ENCODE results near the gene GALNT2.

GALNT2 gene

DNA sequence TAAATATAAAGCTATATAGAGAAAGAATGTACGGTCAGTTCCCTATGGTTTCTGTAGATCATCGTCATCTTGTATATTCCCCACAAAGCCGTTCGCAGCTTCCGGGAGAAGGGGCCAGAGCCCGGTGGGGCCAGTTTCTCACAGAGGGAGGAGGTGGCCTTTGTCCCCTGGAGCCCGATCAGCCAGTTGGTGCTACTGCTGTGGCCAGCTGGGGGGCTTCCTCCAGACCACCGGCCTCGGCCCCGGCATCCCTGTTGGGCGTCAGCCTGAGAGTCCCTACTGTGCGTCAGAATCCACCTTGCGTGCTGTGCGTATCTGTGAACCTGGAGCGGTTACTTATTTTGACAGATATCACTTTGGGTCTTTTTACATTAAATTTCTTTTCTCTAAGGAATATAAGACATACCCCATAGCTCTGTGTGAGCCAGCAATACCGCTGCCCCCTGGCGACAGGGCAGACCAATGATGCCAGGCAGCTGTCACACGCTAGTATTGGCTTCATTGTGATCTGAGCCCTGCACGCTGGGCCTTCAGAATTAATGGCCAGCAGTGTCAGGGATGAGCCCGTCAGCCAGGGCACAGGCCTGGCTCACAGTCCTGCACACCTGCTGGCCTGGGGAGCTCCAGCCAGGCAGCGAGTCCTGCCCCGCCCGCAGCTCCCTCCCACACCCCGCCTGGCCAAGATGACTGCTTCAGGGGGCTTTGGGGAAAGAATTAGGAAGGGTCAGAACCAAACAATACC lies 213.2 kb downstream of the GALNT2 start:
- DNase-seq (ENCODE audit: low spot score) = no peak

DNA sequence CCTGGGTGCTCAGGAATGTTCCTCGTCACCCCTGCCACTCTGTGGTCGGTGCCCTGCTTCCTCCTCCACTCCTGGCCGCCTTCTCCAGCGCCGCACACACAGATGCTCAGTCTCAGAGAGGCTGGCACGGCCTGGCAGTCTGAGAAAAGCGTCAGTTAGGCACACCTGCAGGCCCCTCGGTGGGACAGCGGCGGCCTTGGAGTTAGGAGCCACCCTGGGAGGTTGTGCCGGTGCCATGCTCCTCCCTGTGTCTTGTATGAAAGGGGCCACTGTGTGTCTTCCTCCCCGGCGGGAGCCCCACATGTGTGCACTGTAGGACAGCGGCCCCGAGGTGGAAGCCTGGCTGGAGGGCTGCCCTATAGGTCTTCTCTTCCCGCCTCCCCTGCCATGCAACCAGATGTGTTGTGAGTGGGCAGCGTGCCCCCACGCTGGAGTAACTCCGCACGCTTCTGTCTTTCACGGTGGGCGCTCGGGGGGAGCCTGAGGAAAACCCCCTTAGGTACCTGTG lies 213.9 kb downstream of the GALNT2 start:
- no peak for DNase-seq (ENCODE audit: low spot score)

DNA sequence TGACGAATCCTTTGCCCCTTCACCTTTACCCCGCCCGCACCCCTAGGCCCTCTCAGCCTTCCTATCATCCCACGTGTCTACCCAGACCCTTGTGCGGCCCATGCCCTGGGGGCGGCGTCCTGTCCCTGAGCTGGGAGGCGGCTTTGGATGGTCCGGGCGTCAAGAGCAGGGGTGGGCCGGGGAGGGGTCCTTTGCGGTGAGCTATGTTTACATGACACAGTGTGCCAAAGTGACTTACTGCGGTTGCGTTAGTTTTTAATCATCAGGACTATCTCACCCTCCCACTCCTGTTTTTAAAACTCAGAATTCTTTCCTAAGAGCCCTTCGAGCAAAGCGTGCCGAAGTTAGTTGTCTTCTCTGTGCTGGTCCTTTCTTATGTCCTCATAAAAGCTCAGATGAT lies 214.5 kb downstream of the GALNT2 start:
- DNase-seq (ENCODE audit: low spot score) = no peak

DNA sequence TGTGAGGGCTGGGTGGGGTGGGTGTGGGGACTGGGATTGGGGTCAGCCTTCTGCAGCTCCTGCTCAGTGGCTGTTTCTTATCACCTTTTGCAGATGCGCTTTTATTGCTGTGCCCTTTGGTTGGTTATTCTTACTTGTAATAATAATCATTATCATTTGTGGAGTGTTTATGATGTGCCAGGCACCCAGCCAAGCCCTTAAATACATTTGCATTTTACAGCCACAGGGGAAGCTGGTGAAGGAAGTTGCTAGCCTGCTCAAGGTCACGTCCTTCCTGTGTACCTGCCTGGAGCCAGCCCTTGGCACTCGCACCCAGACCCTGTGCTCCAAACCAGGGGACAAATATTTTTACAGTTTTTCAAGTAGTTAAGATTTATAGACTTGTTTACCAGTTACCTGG lies 215.1 kb downstream of the GALNT2 start:
- DNase-seq (ENCODE audit: low spot score) = no peak

DNA sequence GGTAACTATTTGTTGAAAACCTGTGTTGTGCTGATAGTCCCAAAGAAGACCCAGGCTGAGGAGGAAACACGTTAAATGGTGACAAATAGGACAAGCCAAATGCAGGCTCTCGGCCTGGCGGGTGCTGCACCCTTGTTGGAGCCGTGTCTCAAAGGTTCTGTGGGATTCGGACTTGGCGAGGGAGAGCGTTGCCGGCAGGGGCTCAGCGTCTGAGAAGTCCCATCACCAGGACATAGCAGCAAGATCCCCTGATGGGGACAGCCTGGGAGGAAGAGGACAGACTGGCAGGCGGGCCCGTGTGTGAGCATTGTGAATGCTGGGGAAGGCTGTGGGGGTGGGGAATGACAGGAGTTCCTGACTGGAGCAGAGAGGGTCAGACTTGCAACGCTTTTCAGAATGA lies 216.6 kb downstream of the GALNT2 start:
- DNase-seq (ENCODE audit: low spot score) = no peak

DNA sequence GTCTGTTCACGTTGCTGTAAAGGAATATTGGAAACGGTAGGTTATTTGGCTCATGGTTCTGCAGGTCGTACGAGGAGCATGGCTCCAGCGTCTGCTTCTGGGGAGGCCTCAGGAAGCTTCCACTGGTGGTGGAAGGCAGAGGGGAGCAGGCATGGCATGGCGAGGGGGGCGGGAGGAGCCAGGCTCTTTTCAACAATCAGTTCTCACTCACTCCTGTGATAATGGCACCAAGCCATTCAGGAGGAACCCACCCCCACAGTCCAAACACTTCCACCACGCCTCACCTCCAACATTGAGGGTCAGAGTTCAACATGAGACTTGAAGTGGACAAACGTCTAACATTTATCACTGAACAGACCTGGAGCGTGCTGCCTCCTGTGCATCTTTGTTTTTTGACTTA lies 217.9 kb downstream of the GALNT2 start:
- DNase-seq (ENCODE audit: low spot score) = no peak

DNA sequence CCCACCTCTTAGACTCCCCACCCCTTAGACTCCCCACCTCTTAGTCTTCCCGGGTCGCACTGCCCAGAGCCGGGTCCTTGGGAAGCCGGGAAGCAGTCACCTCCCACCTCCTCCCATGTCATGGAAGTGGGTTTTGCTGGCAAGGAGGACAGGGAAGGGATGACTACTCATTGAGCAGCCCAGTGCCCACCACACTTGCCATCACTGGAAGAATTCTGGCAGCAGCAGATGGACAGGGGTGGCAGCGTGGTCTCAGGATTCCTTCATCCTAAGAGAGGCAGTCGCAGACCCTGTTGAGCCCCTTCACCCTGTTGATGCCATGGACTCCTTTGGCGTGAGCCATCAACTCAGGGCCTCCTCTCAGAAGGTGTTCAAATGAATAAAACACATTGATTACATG lies 218.3 kb downstream of the GALNT2 start:
- DNase-seq (ENCODE audit: low spot score) = no peak

DNA sequence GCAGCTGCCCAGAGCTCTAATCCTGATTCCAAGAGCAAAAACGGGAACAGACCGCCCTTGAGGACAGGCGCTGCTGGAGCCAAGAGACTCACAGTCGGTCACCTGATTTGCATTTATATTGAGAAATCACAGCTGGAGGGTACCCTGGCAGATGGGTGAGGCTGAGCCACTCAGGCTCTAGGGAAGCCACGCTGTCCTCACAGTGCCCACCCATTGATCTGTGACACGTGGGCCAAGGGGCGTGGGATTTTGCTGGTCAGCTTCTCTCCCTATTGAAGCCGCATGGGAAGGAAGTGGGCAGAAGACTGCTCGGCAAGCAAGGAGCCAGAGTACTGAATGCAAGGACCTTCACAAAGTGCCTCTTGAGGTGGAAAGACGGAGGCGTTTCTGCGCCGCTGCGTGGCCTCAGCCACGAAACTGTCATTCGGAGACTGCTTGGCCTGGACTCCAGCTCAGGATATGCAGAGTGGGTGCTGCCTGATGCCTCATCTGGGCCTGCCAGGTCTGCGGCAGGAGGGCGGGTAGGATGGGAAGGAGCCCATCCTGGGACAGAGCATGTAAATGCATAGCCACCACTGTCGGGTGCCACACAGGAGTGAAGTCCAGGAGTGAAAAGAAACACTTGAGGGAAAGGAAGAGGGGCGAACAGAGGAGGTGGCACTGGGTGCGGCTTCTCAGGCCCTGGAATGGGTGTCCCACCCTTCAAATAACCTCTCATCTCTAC lies 219.3 kb downstream of the GALNT2 start:
- DNase-seq (ENCODE audit: low spot score) = no peak

DNA sequence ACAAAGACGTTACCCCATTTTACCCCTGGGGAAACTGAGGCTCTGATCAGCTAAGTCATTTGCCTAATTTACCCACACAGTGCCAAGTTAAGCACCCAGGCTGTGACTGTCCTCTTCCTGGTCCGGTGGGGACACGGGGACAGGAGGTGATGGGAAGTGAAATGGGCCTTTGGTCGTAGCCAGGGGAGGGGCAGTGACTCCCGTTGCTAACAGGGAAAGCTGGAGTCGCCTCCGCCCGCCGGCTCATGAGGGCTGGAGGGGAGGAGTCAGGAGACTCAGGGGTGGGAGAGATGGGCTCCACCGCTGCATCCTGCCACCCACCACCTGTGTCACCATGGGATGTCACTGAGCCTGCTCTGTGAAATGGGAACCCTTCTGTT lies 219.8 kb downstream of the GALNT2 start:
- DNase-seq (ENCODE audit: low spot score) = no peak

DNA sequence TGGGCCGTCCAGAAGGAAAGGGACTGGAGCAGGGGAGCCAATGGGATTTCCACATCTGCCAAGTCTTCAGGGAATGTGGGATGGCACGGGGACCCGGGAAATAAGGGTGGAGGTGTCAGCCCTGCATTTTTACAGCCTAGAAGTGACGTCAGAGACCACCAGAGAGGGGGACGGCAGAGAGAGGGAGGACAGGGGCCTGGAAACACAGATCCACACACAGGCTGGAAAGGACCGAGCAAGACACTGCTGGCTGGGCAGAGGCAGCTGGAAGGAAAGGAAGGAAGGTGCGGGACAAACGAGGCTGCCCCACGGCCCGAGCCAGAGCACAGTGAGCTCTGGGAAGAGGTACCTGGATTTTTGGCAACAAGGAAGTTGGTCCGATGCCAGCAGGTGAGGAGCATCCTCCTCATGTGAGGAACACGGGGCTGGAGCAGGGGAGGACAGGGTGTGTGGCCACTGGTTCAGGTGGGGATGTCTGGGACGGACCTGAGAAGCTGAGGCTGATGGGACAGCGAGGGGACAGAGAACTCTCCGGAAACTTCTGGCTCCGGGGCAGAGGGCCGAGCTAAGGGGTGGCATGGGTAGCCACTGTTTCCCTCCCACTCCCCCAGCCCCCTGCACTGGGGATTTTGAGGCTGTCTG lies 220.8 kb downstream of the GALNT2 start:
- DNase-seq (ENCODE audit: low spot score) = no peak

DNA sequence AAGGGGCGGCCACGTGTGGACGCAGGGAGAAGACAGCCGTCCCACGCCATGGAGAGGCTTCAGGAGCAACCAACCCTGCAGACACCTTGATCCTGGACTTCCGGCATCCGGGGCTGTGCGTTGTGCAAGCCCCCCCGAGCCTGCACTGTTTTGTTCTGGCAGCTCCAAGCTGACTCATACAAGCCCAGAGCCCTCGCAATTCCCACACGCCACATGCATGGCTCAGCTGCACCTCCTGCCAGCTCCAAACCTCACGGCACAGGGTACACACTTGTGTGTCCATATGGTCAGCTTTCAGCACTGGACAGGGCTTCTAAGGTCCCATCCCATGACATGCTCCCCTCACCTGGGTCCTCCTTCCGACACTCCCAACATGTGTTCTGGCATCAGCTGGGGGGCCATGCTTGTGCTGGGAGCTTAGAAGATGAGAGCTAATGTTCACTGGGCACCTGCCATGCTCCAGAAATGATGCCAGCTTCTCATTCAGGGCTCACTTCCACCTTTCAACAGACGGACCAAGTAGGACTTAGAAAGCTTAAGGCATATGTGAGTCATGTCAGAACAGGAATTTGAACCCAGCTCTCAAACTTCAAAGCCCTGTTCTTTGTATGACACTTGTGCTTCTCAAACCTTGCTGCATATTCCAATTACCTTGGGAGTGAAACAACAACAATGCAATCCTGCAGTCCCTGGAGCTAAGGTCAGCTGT lies 221.8 kb downstream of the GALNT2 start:
- no peak for DNase-seq (ENCODE audit: low spot score)

DNA sequence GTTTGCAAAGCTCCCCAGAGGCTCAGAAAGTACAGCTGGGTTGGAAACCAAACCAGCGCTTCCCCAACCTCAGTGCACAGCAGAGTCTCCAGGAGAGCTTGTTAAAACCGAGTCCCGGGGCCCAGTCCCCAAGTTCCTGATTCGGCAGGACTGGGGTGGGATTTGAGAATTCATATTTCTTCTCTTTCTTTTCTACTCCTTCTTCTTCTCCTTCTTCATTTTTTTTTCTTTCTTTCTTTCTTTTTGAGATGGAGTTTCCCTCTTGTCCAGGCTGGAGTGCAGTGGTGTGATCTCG lies 222.3 kb downstream of the GALNT2 start:
- no peak for DNase-seq (ENCODE audit: low spot score)

DNA sequence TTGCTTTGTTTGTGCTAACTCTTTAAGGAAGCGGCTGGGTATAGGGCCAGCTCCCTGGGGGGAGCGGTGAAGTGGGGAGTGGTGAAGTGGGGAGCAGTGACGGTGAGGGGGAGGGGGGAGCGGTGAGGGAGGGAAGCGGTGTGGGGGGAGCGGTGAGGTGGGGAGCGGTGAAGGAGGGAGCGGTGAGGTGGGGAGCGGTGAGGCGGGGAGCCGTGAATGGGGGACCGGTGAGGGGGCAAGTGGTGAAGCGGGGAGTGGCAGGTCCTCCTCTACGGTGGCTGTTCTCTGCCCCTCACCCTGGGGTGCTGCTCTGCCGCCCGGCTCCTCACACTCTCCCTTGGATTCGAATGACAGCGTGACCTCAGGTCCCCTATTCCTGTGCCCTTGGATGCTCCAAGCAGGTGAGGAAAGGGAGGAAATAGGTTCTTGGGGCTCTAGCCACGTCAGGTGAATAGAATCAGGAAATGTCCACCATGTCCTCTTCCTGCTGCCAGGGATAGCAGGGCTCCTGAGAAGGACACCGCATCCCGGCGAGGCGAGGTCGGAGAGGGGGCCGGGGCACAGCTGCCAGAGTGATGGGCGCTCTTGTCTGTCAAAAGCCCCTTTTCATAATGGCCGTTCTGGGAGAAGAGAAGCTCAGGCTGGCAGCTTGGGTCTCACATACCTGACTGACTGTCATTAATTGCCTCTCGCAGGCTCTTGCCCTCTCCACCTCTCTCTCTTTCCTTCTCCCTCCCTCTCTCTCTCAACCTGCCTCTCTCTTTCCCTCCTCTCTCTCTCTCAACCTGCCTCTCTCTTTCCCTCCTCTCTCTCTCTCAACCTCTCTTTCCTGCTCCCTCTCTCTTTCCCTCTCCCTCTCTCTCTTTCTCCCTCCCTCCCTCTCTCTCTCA lies 224.9 kb downstream of the GALNT2 start:
- DNase-seq (ENCODE audit: low spot score) = no peak

DNA sequence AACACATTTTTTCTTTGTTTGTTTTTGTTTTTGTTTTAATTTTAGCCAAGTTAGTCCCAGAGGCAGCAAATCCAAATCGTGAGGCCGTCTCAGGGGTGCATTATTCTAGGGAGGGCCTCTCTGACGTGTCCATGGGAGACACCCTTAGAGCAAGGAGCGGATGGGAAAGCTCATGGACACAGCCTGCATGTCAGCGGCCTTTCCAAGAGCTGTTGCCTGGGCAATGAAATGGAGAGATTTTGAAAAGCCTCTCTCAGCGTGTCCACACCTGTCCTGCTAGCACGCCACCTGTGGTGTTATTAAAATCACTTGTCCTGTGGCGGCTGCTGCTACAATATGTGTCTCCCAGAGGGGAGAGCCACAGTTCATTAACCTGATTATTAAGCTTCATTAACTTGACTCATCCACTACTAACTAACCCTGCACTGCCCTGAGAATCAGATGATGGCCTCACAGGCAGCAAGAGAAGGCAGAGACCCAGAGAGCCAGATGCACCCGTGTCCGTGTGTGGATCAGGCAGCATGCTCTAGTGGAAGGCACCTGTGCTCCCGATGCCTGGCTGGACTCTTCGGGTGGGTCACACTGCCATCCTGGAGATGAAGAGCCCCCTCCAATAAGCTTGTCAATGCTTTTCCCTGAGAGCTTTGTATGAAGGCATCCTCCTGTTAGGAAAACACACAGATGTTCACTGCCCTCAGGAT lies 225.8 kb downstream of the GALNT2 start:
- DNase-seq (ENCODE audit: low spot score) = no peak

DNA sequence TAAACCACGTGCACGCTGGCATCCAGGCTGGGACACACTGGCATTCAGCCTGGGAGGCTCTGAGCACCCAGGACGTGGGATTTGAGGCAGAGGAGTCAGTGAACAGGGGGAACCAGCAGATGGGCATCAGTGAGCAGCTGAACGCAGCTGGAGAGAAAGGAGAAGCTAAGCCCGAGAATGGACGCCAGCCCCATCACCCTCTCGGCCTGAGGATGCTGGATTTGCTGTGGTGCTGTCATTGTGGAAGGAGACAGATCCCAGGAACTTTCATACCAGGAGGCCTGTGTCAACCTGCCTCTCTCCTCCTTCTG lies 226.3 kb downstream of the GALNT2 start:
- no peak for DNase-seq (ENCODE audit: low spot score)

DNA sequence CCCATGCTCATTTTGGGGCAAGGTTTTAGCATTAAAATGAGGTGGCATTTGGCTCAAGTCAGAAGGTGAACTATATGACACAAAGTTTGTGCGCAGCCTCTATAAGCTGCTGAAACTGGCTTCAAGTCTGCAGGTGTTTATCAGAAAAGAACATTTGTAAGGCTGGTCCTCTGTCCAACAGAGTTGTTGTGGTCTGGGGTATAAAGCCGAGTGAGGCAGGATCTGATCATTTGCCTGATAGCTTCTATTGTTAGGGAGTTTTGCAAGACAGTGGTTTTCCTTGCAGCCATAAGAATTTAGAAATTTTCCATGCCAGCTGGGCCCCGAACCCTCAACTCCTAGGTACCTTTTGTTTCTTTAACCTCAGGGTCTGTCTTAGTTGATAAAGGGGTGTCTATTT lies 228.3 kb downstream of the GALNT2 start:
- DNase-seq (ENCODE audit: low spot score) = no peak

DNA sequence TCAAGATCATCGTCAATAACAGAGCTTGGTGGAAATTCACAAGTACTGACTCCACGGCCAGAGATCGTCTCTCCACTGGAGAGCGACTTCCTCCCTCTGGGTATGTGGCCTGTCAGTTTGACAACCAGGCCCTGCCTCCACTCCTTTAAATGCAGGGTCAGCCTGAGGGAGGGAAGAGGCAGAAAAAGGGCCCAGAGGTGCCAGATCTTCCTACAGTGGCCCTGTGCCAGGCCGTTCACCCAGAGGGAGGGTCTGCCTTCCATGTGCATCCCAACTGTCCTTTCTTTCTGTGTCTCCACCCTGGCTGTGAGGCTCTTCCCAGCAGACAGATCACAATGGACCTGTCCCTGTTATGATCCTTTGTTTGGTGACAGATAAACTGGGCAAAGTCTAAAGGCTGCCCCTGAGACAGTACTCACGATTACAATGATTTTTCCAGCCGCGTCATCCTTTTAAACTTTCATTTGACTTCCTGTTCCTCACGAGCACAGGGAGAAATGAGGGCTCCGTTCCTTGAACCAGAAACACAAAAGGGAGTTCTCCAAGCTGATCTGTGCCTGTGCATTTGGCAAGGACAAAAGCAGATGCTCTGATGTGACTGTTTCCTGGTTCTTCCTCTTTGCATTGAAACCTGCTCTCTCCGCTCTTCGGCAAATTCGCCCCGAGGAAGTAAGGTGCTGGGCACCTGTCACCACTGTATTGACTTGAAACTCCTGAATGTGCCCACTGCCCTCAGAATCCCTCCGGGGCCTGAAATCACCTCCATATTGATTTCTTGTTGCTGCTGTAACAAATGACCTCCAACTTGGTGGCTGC lies 232.4 kb downstream of the GALNT2 start:
- DNase-seq (ENCODE audit: low spot score) = no peak

DNA sequence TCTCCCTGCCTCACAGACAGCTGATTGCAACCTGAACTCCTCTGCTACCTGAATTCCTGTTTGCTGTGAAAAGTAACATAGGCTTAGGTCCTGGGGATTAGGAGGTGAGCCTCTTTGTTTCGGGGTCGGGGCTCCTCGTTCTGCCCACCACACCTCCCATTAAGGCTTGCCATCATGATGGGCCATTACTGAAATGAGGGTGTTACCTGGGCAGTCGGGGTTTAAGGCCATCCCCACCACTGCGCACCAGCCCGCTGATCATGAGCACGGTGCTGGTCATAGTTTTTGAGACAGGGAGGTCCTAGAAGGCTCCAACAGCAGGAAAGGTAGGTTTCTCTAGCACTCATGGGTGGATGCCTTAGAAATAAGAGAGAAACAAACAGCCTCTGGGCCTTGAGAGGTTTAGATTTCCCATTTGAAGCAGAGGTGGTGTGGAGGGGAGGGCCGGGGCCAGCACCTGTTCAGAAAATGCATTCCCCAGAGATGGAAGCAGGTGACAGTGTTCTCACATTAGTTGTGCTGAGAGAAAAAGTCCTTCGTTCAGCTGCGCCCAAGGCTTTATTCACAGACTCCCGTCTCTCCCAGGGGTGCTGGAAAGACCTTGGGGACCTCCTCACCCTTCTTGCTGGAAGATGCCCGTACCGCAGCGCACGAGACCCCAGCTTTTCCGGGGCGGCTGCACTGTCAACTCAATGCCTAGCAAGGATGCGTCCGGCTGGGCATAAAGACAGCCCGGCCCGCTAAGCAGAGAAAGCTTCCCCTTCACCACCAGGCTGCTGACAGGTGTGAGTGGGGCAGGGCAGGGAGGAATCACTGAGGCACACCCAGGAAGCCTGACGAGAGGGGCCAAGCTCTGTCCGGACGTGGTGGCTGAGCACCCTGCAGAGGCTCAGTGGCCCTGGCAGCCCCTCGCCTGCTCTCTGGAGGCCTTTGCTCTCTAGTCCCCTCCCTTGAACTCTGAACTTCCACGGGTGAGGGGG lies 233.6 kb downstream of the GALNT2 start:
- no peak for DNase-seq (ENCODE audit: low spot score)

DNA sequence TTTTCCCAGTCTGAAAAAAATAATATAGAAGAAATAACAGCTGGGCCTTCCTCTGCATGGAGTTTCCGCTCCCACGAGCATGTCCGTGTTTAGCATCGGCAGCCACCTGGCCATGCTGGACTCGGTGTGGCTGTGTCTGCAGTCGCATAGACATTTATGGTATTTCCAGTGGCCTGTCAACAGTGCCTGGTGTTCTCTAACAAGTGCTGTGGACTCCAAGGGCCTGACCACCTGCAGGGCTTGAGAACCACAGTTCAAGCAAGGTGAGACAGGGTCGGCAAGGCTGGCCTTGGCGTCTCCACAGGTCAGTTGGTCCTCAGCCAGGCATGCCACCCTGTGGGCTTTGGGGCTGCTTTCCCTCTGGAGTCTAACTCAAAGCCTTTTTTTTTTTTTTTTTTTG lies 234.3 kb downstream of the GALNT2 start:
- no peak for DNase-seq (ENCODE audit: low spot score)

Data from RKO (cell line).